ENCODE data around the gene FUT8.

The FUT8 gene

GRCh38 chr14:65412856-65413738 is 567 bp downstream of the FUT8 start:
- Histone ChIP-seq H3K36me3 (no peaks in the 10 kb centered on the region), H3K4me1 (no peaks in the 10 kb centered on the region), H3K27me3 (no peaks in the 10 kb centered on the region), H3K9me3 (no peaks in the 10 kb centered on the region), H3K4me3 (ENCODE audit: low read depth, low read length) (peak overlapping the region; percentile 72)
- DNase-seq = peak; percentile 26
- TF ChIP-seq, protein P1, sequence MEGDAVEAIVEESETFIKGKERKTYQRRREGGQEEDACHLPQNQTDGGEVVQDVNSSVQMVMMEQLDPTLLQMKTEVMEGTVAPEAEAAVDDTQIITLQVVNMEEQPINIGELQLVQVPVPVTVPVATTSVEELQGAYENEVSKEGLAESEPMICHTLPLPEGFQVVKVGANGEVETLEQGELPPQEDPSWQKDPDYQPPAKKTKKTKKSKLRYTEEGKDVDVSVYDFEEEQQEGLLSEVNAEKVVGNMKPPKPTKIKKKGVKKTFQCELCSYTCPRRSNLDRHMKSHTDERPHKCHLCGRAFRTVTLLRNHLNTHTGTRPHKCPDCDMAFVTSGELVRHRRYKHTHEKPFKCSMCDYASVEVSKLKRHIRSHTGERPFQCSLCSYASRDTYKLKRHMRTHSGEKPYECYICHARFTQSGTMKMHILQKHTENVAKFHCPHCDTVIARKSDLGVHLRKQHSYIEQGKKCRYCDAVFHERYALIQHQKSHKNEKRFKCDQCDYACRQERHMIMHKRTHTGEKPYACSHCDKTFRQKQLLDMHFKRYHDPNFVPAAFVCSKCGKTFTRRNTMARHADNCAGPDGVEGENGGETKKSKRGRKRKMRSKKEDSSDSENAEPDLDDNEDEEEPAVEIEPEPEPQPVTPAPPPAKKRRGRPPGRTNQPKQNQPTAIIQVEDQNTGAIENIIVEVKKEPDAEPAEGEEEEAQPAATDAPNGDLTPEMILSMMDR (IDR thresholded peaks at IDR 0.05; ENCODE audit: low read depth, low read length) = no peak

GRCh38 chr14:65413739-65414045 is 1.2 kb downstream of the FUT8 start:
- TF ChIP-seq, protein P1 (IDR thresholded peaks at IDR 0.05; ENCODE audit: low read depth, low read length) = no peak
- no peaks in the 10 kb centered on the region for H3K27me3 ChIP-seq
- no peaks in the 10 kb centered on the region for H3K36me3 ChIP-seq
- H3K4me1 ChIP-seq = no peaks in the 10 kb centered on the region
- H3K9me3 ChIP-seq = no peaks in the 10 kb centered on the region
- peak overlapping the region; percentile 72 for H3K4me3 ChIP-seq (ENCODE audit: low read depth, low read length)
- no peak for DNase-seq

- Histone ChIP-seq H3K36me3 (no peaks in the 10 kb centered on the region), H3K9me3 (no peaks in the 10 kb centered on the region), H3K27me3 (no peaks in the 10 kb centered on the region), H3K4me1 (no peaks in the 10 kb centered on the region), H3K4me3 (ENCODE audit: low read depth, low read length) (no peak overlapping the region)
- DNase-seq = peak; percentile 25
- TF ChIP-seq, protein P1 (IDR thresholded peaks at IDR 0.05; ENCODE audit: low read depth, low read length) = peak; percentile 62
These were observed 2.5 kb downstream of the FUT8 start for GRCh38 chr14:65414961-65415589.

- TF ChIP-seq, protein P1 (IDR thresholded peaks at IDR 0.05; ENCODE audit: low read depth, low read length) = no peak
- no peak for DNase-seq
These were observed 3.1 kb downstream of the FUT8 start for GRCh38 chr14:65415613-65416012.

DNA sequence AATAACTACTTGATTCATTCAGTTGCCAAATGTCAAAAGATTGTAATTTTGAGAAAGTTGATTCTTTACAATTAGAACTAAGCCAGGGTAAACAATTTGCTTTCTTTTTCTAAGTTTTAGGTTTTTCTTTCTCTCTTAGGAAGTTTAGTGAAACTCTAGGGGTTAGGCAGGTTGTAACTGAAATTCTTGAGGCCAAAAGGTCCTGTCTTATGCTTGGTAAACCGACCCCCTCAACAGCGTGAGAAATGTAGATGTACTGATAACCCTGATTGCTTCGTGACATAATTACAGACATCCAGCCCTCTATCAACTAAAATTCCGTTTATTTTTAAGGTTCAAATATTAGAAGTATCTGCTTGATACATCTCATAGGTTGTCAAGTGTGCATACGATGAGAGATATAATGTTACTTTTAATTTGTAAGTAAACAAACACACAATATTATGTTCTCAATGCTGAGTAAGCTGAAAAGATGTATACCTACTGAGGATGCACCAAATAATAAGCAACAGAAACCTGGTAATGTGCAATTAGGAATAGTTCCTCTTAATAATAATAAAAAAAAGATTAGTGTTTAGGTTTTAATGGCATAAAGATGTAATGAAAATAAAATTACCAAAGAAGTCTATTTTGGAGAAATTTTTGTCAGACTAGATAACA is 7.2 kb downstream of the FUT8 start:
- no peaks in the 10 kb centered on the region for H3K27me3 ChIP-seq
- no peaks in the 10 kb centered on the region for H3K9me3 ChIP-seq
- H3K36me3 ChIP-seq = no peaks in the 10 kb centered on the region
- DNase-seq = no peak
- no peak overlapping the region for H3K4me3 ChIP-seq (ENCODE audit: low read depth, low read length)
- H3K4me1 ChIP-seq = no peaks in the 10 kb centered on the region
- TF ChIP-seq, protein P1 (IDR thresholded peaks at IDR 0.05; ENCODE audit: low read depth, low read length) = no peak

More at GRCh38 chr14:65415613-65416012, 3.1 kb downstream of the FUT8 start:
- Histone ChIP-seq H3K36me3 (no peaks in the 10 kb centered on the region), H3K4me3 (ENCODE audit: low read depth, low read length) (no peak overlapping the region), H3K9me3 (no peaks in the 10 kb centered on the region), H3K27me3 (no peaks in the 10 kb centered on the region), H3K4me1 (no peaks in the 10 kb centered on the region)
